Esophagus squamous epithelium (tissue), 4 donors: ENCODE data around the gene MFSD12.

Experiments
- POLR2A ChIP-seq, 4 donors: fragments of 450-650 bp; IDR thresholded peaks; one replicate each; pipeline ENCODE4 v1.6.1; 2017; ENCODE audit warnings: antibody characterized with exemption in 4 of 4, mild to moderate bottlenecking in 4 of 4, moderate library complexity in 3 of 4
- TF ChIP-seq, protein P1 (sequence below), 6 experiments: fragments of 450-650 bp in 4 of 6; fragments of 200-600 bp in 2 of 6; sonication (generic) in 2 of 6; IDR thresholded peaks; one replicate each; pipeline ENCODE4 v1.5.1; 2016 to 2019; ENCODE audit warnings: antibody characterized with exemption in 6 of 6, mild to moderate bottlenecking in 4 of 6, moderate library complexity in 4 of 6

DNA sequence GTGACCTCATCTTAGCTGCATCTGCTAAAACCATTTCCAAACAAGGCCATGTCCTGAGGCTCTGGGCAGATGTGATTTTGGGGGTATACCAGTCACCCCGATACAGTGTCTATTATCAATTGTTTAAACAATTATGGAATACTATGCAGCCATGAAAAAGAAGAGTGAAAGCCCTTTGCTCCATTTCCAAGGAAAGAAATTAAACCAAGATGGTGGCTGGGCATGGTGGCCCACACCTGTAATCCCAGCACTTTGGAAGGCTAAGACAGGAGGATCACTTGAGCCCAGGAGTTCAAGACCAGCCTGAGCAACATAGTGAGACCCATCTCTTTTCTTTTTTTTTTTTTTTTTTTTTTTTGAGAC lies 17.6 kb downstream of the MFSD12 start:
- TF ChIP-seq, protein P1, sequence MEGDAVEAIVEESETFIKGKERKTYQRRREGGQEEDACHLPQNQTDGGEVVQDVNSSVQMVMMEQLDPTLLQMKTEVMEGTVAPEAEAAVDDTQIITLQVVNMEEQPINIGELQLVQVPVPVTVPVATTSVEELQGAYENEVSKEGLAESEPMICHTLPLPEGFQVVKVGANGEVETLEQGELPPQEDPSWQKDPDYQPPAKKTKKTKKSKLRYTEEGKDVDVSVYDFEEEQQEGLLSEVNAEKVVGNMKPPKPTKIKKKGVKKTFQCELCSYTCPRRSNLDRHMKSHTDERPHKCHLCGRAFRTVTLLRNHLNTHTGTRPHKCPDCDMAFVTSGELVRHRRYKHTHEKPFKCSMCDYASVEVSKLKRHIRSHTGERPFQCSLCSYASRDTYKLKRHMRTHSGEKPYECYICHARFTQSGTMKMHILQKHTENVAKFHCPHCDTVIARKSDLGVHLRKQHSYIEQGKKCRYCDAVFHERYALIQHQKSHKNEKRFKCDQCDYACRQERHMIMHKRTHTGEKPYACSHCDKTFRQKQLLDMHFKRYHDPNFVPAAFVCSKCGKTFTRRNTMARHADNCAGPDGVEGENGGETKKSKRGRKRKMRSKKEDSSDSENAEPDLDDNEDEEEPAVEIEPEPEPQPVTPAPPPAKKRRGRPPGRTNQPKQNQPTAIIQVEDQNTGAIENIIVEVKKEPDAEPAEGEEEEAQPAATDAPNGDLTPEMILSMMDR (IDR thresholded peaks at IDR 0.05): no peak
- no peak for TF ChIP-seq POLR2A (IDR thresholded peaks at IDR 0.05)
